ENCODE results near the gene SEMA6B.
"Not testable (repeated sequence)": the region's sequence is repeated elsewhere in the genome, so short reads cannot be mapped to it uniquely, and the experiment has no call there.

SEMA6B gene

DNA sequence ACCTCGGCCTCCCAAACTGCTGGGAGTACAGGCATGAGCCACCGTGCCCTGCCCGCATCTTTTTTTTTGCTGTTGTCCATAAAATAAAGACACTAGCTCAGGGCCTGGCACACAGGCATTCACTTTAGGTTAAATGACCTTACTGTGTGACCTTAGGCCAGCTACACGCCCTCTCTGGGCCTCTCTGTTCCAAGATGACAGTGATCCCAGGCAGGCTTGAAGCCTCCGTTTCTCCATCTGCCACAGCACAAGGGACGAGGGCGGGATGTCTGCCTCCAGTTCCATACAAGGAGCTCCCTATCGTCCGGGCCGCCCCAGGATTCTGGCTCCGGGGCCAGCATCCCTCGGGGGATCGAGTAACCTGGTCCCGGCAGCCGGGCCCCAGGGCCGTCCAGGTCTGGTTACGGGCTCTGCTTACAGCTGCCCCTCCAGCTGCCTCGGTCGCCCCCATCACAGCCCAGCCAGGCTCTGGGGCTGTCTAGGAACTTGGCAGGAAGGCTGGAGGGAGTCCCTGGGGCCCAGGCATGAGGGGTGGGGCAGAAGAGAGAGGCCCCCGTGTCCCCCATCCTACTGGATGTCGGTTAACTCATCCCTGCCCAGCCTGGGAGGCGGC lies 11.9 kb upstream of the SEMA6B start:
- DNase-seq = no peak

DNA sequence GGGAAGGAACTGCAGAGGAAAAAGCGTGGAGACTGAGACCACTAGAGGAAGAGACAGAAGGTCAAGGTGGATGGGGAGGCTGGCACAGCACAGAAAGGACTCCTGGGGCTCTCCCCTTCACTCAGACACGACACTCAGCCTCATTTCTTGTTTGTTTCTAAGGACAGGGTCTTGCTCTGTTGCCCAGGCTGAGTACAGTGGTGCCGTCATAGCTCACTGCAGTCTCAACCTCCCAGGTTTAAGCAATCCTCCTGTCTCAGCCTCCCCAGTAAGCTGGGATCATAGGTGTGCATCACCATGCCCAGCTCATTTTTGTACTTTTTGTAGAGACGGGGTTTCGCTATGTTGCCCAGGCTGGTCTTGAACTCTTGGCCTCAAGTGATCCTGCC lies 11.4 kb upstream of the SEMA6B start:
- DNase-seq = no peak

DNA sequence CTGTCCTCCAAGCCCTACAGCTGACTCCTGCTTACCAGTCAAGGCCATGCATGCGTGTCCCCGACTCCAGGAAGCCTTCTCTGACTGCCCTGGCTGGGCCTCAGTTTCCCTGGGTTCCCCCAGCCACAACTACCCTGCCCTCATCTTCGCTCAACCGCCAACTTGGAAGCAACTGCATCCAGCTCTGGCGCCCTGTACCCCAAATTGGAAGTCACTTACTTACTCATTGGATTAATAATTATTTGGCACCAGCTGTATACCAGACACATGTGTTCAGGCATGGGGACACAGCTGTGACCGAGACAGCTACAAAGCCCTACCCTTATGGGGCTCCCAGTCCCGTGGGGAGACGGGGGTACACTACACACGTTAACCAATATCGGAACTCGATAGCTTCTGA lies 10.9 kb upstream of the SEMA6B start:
- no peak for DNase-seq

DNA sequence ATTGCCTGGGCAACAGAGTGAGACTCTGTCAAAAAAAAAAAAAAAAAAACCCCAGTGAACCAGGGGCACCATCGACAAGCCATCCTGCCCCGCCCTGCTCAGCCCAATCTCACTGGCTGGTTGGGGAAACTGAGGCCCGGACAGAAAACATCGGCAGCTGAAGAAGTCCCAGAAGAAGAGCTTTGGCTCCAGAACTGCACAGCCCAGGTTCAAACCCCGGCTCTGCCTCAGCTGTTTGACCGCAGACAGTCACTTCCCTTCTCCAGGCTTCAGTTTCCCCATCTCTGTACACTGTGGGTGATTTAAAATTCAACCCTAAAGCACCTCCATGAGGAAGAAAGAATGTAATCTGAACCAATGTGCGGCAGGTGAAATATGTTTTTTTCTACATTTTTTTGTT lies 9.4 kb upstream of the SEMA6B start:
- no peak for DNase-seq

DNA sequence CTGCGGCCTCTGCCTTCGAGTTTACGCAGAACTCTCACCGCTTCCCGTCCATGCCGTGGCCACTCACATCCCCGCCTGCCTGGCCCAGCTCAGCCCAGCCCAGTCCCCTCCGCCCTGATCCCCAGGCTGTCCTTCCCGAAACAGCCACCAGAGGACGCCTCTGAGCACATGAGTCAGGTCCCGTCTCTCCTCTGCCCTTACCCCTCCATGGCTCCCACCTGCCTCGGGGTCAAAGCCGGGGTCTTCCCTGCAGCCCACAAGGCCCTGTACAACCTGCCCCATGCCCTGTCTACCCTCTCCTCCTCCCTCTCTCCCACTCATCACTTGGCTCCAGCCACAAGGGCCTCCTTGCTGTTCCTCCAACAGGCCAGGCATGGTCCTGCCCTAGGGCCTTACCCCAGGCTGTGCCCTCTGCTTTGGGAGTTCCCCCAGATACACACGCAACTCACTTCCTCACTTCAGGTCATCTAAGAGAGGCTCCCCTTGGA lies 8.1 kb upstream of the SEMA6B start:
- no peak for DNase-seq

DNA sequence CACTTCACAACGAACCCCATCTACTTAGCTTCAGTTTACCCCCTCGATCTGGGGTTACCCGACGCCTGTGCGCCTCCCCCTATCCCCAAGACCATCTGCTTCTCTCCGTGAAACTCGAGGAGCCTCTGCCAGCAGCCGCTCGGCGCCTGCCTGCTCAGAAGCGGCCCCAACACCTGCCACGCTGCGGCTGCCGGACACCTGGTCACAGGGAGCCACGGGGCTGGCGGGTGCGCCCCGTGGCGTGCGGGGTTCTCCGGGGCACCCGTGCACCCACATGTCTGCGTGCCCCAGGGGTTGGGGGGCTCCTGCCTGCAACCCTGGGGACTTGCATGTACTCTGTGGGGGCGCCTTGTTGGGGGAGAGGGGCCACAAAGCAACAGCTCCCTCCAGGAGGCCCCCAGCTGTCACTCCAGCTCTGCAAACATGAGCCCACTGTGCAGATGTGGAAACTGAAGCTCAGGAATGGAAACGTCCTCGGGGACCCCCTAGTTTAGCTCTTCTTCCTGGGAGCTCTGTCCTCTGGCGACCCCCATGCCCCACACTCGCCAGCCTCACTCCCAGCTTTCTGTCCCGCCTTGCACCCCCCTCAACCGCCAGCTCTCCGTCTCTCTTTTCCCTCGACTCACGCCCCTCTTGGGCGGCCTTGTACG lies 7.0 kb upstream of the SEMA6B start:
- no peak for DNase-seq

DNA sequence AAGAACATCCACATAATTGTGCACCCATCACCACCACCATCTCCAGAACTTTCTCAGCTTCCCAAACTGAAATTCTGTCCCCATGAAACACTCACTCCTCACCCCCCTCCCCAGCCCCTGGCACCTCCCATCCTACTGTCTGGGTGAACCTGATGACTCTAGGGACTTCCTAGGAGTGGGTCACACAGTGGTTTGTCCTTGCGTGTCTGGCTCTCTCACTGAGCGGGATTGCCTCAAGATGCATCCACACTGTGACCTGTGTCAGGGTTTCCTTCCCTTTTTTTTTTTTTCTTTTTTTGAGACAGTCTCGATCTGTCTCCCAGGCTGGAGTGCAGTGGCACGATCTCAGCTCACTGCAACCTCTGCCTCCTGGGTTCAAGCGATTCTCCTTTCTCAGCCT lies 4.1 kb upstream of the SEMA6B start:
- not testable (repeated sequence) for DNase-seq

DNA sequence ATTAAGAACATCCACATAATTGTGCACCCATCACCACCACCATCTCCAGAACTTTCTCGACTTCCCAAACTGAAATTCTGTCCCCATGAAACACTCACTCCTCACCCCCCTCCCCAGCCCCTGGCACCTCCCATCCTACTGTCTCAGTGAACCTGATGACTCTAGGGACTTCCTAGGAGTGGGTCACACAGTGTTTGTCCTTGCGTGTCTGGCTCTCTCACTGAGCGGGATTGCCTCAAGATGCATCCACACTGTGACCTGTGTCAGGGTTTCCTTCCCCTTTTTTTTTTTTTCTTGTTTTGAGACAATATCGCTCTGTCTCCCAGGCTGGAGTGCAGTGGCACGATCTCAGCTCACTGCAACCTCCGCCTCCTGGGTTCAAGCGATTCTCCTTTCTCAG lies 2.6 kb upstream of the SEMA6B start:
- DNase-seq = not testable (repeated sequence)

DNA sequence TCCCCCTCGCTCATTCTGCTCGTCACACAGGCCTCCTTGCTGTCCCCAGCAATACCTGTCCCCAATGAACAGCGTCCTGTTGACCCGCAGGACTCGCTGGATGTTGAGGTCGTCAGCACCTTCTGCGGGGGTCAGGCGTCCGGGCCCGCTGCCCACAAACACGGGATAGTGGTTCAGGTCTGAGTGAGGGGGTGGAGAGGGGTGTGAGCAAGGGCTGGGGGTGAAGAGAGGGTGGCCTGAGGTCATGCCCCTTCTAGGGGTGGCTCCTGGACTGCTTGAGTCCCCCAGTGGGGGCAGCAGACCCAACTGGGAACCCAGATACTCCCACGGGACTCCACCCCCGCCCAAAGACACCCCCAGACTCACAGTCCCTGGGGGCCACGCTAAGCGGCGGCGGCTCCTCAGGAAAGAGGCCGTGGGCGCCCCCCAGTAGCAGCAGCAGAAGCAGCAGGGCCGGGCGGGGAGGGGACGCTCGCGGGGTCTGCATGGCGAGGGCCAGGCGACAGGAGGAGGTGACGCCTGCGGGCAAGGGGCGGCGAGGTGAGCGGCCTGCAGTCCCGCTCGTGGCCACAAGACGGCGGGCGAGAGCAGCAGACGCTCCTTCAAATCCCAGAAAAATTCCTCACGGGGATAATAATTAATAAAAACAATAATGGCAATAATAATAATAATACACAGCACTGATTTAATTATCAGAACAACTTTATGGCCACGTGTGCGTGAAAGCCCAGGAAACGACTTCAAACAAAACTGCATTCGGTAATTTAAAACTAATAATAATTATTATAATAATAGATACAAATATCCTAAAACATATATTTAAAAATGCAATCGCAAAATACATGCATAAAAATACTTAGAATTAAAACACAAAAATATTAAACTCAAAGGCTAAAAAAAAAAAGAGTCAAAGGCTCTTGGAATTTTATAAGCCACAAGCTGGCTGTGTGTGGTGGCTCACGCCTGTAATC lies 1.2 kb downstream of the SEMA6B start:
- no peak for DNase-seq

DNA sequence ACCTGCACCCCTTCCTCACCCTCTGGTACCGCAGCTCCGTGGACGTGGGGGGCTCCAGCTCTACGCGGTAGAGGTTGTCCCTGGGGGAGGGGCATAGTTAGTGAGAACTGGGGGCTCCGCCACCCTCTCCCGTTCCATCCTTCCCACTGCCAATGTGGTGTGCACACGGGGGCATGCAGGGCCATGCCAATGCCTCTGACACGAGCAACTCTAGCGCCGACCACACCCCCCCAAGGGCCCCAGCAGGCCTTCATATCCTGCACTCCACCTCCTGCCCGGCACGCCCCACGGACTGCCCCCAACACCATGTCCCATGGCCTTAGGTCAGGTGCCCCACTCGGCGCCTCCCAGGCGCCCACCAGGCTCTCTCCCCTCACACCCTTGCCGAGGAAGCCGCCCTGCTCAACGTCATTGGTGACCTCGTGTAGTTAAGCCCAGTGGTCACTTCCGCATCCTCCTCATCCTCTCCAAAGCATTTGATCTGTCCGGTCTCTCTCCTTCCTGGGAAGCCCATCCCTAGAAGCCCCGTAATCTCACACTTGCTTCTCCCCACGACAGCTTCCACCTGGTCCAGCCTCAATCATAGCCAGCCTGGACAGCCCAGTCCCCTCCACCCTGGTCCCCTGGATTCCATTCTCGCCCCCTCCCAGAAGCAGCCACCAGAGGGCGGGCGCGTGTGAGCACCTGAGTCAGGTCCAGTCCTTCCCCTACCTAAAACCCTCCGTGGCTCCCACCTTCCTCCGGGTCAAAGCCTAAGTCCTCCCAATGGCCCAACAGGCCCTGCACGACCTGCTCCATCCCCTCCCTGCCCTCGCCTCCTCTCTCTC lies 2.1 kb downstream of the SEMA6B start:
- DNase-seq = no peak

DNA sequence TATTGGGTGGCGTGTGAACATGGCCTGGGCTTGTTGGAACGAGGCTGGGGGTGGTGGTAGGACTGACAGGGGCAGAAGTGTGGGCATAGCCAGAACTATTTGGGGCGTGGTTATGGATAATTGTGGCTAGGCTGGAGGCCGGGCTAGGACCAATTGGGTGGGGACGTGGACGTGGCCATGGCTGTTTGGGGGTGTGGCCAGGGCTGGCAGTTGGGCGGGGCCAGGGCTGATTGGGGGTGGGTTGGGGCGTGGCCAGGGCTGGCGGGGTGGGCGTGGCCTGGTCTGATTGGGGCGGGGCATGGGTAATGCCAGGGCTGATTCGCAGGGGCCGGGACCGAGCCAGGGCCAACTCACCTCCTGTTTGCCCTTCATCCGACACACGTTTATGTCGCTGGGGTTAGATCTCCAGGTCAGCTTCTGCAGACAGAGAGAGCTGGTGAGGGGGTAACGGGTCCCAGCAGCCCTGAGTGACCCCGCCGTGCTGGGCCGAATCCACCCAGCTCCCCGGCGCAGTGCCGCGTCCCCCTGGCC lies 2.8 kb downstream of the SEMA6B start:
- DNase-seq = no peak

DNA sequence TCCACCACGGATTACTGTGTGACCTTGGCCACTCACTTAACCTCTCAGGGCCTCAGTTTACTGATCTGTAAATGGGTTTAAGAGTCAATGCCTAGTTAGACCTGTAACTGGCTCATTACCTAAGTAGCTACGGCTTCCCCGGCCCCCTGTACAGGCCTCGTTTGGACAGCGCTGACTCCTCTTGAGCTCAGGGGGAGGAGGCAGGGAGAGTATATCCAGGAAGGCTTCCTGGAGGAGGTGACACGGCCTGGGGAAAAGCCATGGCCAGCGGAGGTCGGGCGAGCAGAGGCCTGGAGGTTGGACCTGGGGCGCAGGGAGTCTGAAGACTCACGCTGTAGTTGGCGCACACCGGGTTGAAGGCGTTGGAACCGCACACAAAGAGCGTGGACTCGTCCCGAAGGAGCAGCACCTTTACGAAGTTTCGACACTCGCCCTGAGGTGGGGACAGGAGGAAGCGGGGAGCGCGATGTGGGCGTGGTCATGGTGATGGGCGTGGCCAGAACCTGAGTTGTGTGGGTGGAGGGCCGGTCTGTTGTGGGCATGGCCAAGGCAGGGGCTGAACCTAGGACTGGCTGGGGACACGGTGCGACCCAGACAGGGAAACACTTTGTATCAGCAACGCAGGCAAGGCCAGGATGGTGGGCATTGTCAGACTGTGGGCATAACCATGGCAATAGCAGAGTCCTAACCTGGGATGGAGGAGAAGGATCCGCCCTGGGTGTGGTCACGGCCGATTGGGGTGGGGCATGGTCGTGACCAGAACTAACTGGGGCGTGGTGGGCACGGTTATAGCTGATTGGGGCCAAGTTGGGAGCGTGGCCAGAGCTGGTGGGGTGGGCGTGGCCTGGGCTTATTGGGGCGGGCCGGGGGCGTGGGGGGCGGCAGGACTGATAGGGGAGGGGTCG lies 3.6 kb downstream of the SEMA6B start:
- no peak for DNase-seq

DNA sequence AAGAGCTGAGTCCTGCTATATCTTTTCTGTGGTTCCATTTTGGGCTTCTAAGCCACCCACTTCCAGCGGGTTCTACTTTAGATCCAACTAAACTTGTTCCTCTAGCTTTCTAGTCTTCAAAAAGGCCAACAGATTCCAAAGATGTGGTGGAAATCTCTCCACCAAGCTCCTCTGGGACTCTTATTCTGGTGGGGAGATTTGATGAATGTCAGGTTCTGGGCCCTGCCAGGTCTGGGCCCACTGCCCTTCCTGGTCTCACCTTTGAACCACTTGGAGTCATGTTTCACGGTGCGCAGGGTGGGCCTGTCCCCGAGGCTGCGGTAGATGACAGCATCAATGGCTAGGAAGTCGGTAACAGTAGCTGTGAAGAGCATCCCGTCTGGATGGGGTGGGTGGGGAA lies 4.8 kb downstream of the SEMA6B start:
- no peak for DNase-seq

DNA sequence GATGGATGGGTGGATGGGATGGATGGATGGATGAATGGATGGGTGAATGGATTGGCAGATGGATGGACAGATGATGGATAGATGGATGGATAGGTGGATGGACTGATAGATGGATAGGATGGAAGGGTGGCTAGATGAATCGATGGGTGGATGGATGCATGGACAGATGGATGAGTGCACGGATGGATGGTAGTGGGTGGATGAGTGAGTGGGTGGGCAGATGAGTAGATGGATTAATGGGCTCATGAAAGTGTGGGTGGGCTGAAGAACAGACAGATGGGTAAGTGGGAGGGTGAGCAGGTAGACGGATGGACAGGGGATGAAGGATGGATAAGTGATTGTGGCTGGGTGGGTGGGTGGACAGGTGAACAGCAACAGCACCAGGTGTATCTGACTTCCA lies 5.7 kb downstream of the SEMA6B start:
- DNase-seq = no peak

DNA sequence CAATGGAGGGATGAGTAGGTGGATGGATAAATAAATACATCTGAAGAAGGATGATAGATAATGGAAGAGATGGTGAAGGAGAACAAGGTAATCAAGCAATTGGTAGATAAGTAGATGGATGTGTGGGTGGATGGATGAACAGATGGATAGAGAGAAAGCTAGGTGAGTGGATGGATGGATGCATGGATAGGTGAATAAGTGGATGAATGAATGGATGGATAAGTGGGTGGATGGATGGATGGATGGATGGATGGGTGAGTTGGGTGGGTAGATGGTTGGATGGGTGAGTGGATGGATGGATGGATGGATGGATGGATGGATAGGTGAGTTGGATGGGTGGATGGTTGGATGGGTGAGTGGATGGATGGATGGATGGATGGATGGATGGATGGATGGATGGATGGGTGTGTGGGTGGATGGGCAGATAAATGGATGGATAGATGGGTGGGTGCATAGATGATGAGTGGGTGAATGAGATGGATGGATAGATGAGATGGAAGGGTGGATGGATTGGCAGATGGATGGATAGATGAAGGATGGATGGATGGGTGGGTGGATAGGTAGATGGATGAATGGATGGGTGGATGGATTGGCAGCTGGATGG lies 6.3 kb downstream of the SEMA6B start:
- no peak for DNase-seq

DNA sequence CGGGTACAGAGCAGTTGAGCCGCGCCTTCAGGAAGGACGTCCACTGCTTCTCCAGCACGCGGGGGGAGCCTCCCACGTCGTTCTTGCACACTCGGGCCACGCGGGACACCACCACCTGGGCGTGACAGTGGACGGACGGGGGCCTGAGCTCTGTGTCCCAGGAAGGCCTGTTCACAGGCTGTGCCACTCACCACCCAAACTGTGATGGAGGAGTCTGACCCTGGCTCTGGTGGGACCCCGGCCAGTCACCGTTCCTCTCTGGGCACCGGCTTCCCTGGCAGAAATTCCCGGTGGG lies 7.0 kb downstream of the SEMA6B start:
- no peak for DNase-seq

DNA sequence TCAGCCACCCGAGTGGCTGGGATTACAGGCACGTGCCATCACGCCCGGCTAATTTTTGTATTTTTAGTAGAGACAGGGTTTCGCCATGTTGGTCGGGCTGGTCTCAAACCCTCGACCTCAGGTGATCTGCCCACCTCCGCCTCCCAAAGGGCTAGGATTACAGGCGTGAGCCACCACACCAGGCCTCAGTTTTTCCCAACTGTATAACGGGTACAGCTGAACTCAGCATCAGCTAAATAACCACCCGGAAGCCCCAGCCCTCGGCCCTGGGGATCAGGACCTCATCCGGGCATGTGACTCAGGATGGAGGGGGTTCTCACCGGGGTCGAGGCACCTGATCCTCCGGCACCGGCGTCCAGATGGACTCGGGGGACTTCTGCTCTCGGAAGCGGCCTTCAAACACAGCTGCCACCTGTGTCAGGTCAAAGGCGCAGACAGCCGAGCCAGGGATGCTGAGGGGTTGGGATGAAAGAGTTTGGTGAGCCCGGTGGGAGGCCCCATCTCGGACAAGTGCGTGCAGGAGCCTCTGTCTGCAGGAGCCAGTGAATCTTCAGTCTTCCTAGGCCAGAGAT lies 8.9 kb downstream of the SEMA6B start:
- DNase-seq = no peak

DNA sequence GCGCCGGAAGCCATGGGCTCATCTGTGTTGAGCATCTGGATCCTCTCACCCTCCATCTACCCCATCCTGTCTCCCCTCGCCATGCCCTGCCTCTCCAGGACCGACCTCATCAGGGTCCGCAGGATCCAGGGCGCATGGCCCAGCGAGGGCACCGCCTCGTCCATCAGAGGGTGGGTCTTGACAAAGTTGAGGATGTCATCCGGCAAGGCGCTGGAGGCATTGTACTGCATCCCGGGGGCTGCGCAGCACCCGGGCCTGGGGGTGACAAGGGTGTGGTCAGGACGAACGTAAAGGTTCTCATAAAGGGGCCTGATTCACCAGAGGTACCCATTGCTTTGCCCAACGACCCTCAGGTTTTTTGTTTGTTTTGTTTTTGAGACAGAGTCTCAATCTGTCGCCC lies 9.5 kb downstream of the SEMA6B start:
- DNase-seq = no peak

DNA sequence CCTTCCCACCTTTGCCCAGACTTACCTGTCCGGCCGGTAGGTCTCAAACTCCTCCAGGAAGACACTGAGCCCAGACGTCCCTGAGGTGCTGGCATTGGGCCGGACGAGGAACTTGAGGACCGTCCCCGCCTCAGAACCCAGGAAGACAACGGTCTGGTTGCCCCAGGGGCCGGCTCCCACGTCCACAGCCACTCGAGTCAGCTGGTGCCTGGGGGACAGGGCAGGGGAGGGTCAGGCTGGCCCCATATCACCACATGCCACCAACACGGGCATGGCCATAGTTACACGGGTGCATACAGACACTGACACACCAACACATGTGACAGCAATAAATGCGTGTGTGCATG lies 11.3 kb downstream of the SEMA6B start:
- no peak for DNase-seq

DNA sequence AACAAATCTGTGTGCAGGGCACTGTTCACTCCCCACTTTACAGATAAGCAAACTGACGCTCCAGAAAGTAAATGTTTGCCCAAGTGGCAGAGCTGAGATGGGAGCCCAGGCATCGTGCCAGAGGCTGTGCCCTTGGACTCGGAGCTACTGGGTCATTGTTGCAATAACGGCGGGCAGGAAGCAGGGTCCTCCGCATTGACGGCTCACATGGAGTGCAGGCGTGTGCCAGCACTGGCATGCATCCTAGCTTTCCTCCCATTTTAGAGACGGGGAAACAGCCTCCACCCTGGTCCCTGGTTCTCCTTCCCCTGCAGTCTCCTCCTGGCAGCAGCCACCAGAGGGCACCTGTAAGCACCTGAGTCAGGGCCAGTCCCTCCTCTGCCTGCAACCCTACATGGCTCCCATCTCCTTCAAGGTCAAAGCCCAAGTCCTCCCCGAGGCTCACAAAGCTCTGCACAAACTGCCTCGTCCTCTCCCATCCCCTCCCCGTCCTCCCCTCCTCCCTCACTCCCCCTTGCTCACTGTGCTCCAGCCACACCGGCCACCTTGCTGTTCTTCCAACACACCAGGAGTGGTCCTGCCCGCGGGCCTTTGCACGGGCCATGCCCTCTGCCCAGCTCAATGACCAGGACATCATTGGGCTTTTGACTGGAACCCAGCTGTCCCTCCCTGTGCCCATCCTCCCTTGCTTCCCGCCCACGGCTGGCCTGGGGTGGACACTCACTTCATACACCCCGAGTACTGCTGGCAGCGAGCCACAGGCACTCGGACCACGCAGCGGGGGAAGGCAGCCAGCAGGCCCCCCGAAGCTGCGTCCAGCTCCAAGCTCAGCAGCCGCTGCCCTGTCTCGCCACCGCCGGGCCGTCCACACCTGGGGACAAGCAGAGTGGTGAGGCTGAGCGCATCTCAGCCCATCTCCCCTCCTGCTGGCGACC lies 11.9 kb downstream of the SEMA6B start:
- no peak for DNase-seq

Measured in hippocampal formation (tissue), 2 donors.